K562 (cell line): Measurements from ENCODE around the gene RELL2. TPM values are rescaled to one million over a fixed set of nuclear protein-coding genes. Genes with fewer than 3 reads are reported as not detected.
A peak's percentile ranks its signal among the peaks of the same experiment; 100 is the strongest.

ENCODE experiments used
- ARNT ChIP-seq, 2 experiments: fragments of 450-650 bp; IDR thresholded peaks; 2 replicates each; pipeline ENCODE4 v1.6.1; 2016; ENCODE audit warnings: mild to moderate bottlenecking in 1 of 2
- ATF6 ChIP-seq: sonication (generic); formaldehyde crosslinking; IDR thresholded peaks from 2 replicates; pipeline ENCODE4 v1.4.0; 2020; ENCODE audit warnings: mild to moderate bottlenecking, missing genetic modification reagents
- BCLAF1 ChIP-seq, 2 experiments: fragments of 450-650 bp in 1 of 2; IDR thresholded peaks; 2 replicates each; pipeline ENCODE4 v1.6.1; 2011 to 2017; ENCODE audit warnings: low read depth in 2 of 2, antibody characterized with exemption in 1 of 2, borderline replicate concordance in 1 of 2, low read length in 1 of 2, mild to moderate bottlenecking in 1 of 2, mixed read lengths in 1 of 2; ENCODE audit not compliant: control insufficient read depth in 1 of 2
- DPF2 ChIP-seq: fragments of 450-650 bp; IDR thresholded peaks from 2 replicates; pipeline ENCODE4 v1.6.1; 2016
- HDGF ChIP-seq: fragments of 450-650 bp; IDR thresholded peaks from 2 replicates; pipeline ENCODE4 v1.6.1; 2016
- OTX1 ChIP-seq: fragments of 450-650 bp; formaldehyde crosslinking; IDR thresholded peaks from 2 replicates; pipeline ENCODE4 v1.4.0; 2022; ENCODE audit warnings: mild to moderate bottlenecking
- PHTF2 ChIP-seq: fragments of 250-450 bp; sonication (Bioruptor Pico); IDR thresholded peaks from 2 replicates; pipeline ENCODE4 v1.5.0; 2021; ENCODE audit warnings: mild to moderate bottlenecking
- ZBTB11 ChIP-seq, 3 experiments: fragments of 200-800 bp in 1 of 3; fragments of 250-450 bp in 1 of 3; fragments of 450-650 bp in 1 of 3; sonication (Bioruptor Pico) in 1 of 3; sonication (Bioruptor generic) in 1 of 3; formaldehyde crosslinking in 1 of 3; IDR thresholded peaks; 2 replicates each; pipeline versions ENCODE4 v1.6.1 to v1.8.0; 2016 to 2022; ENCODE audit warnings: mild to moderate bottlenecking in 2 of 3, missing genetic modification characterization in 2 of 3, missing compliant biosample characterization in 1 of 3, moderate library complexity in 1 of 3
- ZNF316 ChIP-seq: fragments of 450-650 bp; IDR thresholded peaks from 2 replicates; pipeline ENCODE4 v1.6.1; 2016
- ZNF589 ChIP-seq: fragments of 200-800 bp; sonication (Bioruptor generic); IDR thresholded peaks from 2 replicates; pipeline ENCODE4 v1.6.1; 2016; ENCODE audit warnings: low read depth, missing genetic modification characterization, missing compliant biosample characterization
- ZNF592 ChIP-seq: fragments of 450-650 bp; IDR thresholded peaks from 2 replicates; pipeline ENCODE4 v1.6.1; 2017; ENCODE audit warnings: antibody characterized with exemption, mild to moderate bottlenecking
- polyA plus RNA-seq, 8 experiments: library from polyadenylated mRNA; depleted of rRNA in 4 of 8; stranded (reverse) in 5 of 8; unstranded in 3 of 8; fragments of >200 nt; fragmentation: Nextera tagmentation in 2 of 8; fragmentation: Illumina TruSeq in 1 of 8; extraction: Ambion mirVana in 2 of 8; extraction: Trizol in 1 of 8; gene quantifications; 2 replicates each; pipeline versions ENCODE4 v1.2.1 to v1.2.3, GENCODE V29; 2011 to 2014; ENCODE audit warnings: inconsistent platforms in 1 of 8, missing spikeins in 1 of 8
- total RNA-seq, 7 experiments: library from RNA; depleted of rRNA in 6 of 7; stranded (reverse); fragments of >200 nt in 6 of 7; fragmentation: Illumina TruSeq in 2 of 7; extraction: Trizol in 2 of 7; gene quantifications; 2 replicates each; pipeline versions ENCODE4 v1.2.1 to v1.2.3, GENCODE V29; 2011 to 2021; ENCODE audit warnings: low replicate concordance in 1 of 7

Gene RELL2
- total and polyA plus RNA-seq, 9 of the 15 experiments (the other 6 are each of a cell fraction or from before 2014, with no cell fraction given): 0.06 to 36.0 (median 14.3) TPM

GRCh38 chr5:141681295-141681694, 44.5 kb downstream of the RELL2 start (continued):
- TF ChIP-seq OTX1 (CRISPR knock-in tag) (peak; percentile 48; the same call in 1 of the 2 replicates), ZNF592 (no peak), ZNF316 (no peak), ATF6 (CRISPR knock-in tag) (peak; percentile 72; the same call in 1 of the 2 replicates), ZNF589 (CRISPR knock-in tag) (peak; percentile 81), DPF2 (peak; percentile 47; the same call in 1 of the 2 replicates), ZBTB11 (CRISPR knock-in tag; IDR thresholded peaks at IDR 0.05) (peak in 1 of 3 experiments; percentile 18; a peak in 1 of 6 replicates), BCLAF1 (IDR thresholded peaks at IDR 0.05; ENCODE audit: borderline replicate concordance in 1 of 2, control insufficient read depth in 1 of 2, low read depth in 2 of 2, low read length in 1 of 2) (no peak), PHTF2 (CRISPR knock-in tag) (no peak), ARNT (IDR thresholded peaks at IDR 0.05) (peak in 1 of 2 experiments; percentile 43; a peak in 1 of 4 replicates), HDGF (no peak)
